NCI-H2107 (cell line): ENCODE data around the gene PTGES.

Experiments
- DNase-seq: peaks from one replicate; lab custom pipeline; 2025; lab: John Stamatoyannopoulos, UW

The PTGES gene

GRCh38 chr9:129740666-129741464, 12.0 kb downstream of the PTGES start:
- no peak for DNase-seq

DNA sequence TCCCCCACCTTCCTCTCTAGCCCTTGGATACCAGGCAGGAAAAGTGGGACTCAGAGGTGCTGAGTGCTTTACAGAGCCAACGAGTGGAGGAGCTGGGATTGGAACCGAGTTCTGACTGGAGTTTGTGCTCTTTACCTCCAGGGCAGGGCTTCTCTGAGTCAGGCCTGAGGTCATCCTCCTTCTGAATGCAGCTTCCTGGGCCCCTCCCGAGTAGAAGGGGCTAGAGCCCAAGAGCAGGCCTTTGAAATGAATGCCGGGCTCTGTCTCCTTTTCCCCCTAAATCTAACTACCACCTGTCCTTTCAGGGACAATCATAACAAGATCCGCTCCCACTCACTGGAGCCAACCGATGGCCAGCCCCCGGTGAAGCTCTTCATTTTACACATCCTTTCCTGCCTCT, 12.7 kb downstream of the PTGES start:
- DNase-seq: no peak

GRCh38 chr9:129739432-129739831, 13.4 kb downstream of the PTGES start:
- no peak for DNase-seq

DNA sequence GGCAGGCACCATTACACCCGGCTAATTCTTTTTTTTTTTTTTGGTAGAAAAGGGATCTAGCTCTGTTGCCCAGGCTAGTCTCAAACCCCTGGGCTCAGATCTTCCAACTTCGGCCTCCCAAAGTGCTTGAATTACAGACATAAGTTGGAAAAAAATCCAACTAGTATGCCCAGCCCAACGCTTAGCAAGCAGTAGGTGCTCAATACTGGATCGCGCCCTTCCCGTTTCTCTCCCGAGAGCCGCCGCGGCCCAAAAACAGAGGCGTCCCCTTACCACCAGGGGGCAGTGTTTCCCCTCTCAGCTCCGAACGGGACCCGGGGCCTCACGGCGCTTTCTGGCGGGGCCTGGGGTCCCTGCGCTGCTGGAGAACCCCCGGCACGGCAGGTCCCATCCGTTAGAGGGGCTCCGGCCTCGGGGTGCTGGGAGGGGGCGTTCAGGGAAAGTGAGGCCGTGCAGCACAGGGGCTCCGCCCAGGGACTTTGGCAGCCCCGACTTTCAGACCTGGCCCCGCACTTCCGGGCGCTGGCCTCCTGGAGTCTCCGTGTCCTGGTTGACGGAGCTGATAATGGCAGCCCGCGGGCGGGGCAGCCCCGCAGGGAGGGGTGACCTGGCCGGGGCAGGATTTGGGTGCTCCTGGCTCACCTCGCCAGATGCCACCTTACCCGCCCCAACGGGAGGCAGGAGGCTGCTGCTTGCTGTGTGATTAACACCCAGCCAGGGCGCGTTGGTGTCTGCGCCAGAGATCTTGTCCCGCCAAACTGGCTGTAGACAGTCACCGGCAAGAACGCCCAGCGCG, 15.2 kb downstream of the PTGES start:
- peak; percentile 63 for DNase-seq

DNA sequence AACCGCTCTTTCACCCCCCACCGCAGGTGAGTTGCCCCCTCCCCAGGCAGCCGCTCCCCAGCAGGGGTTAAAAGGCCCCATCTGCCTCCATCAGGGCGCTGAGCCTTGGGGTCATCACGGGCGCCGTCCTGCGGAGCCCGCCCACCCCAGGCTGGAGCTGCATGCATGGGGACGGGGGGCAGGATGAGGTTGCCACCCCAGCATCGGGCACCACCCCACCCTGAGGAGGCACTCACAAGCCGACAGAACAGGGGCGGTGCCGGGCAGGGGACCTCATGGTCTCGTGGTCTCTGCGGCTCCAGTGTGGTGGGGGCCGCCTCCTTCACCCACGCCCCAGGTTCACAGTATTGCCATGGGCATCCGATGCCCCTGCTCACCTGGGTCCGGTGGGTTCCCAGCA, 16.5 kb downstream of the PTGES start:
- no peak for DNase-seq

- DNase-seq: no peak
Observed at GRCh38 chr9:129735546-129735945, 17.3 kb downstream of the PTGES start.

- no peak for DNase-seq
Observed at GRCh38 chr9:129733632-129733953, 19.2 kb downstream of the PTGES start.

DNA sequence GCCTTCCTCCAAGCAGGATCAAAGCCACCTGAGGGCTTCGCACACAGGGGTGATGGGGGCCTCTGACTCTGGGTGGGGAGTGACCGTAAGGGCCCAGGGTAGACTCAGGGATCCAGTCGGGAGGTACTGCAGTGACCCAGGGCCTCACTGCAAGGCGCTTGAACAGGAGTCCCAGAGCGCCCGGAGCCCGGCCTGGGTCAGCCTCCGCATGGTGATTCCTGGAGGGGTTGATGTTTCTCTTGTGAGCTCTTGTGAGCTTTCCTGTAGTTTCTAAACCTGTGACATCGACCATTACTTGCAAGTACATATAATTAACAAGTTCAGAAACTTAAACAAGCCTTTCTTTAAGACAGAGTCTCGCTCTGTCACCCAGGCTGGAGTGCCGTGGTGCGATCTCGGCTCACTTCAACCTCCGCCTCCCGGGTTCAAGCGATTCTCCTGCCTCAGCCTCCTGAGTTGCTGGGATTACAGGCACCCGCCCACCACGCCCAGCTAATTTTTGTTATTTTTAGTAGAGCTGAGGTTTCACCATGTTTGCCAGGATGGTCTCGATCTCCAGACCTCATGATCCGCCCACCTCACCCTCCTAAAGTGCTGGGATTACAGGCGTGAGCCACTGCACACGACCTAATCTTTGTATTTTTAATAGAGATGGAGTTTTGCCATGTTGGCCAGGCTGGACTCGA, 19.8 kb downstream of the PTGES start:
- DNase-seq: no peak

DNA sequence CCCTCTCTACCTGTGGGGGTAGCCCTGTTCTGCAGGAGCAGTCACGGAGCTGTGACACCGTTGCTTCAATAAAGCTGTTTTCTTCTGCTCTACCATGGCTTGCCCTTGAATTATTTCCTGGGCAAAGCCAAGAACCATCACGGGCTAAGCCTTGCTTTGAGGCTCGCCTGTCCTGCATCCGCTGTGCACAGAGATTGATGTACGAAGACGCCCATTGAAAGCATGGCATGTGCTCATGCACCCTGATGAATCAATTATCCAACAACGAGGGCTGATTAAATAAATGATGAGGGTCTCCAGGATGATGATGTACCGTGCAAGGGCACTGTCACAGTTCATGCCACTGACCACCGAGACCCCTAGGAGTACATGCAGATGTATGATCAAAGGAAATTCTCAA, 20.7 kb downstream of the PTGES start:
- DNase-seq: no peak

DNA sequence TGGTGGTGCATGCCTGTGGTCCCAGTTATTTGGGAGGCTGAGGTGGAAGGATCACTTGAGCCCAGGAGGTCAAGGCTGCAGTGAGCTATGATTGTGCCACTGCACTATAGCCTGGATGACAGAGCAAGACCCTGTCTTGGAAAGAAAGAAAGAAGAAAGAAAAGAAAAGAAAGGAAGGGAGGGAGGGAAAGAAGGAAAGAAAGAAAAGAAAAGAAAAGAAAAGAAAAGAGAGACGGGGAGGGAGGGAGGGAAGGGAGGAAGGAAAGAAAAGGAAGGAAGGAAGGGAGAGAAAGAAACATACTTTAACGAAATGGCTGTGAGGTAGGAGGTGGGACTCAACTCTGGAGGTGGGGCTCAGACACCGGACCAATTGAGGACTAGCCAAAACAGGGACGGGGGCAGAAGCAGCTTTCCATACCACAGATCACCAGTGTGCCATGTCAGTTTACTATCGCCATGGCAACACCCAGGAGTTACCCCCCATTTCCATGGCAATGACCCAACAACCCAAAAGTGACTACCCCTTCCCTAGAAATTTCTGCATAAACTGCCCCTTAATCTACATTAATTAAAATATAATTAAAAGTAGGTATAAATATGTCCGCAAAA, 21.3 kb downstream of the PTGES start:
- DNase-seq: no peak

- DNase-seq: no peak
Observed at GRCh38 chr9:129728744-129729143, 24.1 kb downstream of the PTGES start.

- DNase-seq: peak; percentile 9
Observed at GRCh38 chr9:129726322-129727160, 26.3 kb downstream of the PTGES start.

DNA sequence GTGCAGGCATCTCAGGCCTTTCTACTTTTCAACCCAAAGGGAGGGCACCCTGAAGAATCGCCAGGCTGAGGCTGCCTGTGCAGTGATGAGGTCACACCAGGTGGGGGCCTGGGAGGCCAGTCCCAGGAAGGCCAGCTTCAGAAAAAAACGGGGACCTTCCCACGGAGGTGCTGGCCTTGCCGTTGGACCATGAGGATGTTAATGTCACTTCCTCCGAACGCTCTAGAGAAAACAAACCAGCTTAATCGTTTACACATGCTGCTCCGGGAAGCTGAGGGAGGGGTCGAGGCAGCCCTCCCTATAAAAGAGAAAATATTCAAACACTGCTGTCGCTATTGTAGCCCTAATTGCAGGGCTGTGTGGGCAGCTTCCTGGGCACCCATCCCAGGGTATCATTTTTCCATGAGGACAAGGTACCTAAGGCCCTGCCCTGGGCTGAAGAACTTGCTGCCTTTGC, 27.0 kb downstream of the PTGES start:
- no peak for DNase-seq

DNA sequence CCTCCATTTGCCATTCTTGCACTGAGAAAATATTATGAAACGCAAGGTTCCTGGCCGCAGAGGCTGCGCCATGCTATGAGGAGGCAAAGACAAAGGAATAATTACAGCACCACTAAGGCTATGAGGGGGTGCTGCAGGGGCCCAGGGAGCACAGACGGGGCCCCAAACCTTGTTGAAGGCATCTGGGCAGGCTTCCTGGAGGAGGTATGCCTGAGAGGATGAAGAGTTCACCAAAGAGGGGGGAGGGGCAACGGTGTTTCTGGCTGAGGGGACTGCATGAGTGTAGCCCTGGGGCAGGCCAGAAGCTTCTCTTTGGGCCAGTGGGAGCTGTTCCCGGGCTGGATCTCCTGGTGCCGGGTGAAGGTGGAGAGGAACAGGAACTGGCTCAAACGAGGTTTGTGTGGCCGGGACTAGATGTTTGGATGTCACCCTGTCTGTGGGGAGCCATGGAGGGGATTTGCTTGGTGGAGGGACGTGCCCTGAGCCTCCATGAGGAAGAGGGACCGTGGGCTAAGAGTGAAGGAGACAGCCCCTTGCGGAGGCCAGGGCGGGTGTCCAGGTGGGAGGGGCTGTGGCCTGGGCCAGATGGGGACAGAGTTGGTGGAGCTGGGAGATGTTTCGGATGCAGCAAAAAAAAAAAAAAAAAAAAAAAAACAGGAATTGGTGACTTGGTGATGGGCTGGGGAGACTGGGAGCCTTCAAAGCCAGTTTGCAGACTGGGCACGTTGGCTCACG, 28.2 kb downstream of the PTGES start:
- DNase-seq: no peak

- DNase-seq: no peak
Observed at GRCh38 chr9:129722913-129723312, 29.9 kb downstream of the PTGES start.

- no peak for DNase-seq
Observed at GRCh38 chr9:129720865-129721545, 31.8 kb downstream of the PTGES start.

- DNase-seq: no peak
Observed at GRCh38 chr9:129720181-129720864, 32.5 kb downstream of the PTGES start.

- DNase-seq: no peak
Observed at GRCh38 chr9:129719135-129719534, 33.7 kb downstream of the PTGES start.

DNA sequence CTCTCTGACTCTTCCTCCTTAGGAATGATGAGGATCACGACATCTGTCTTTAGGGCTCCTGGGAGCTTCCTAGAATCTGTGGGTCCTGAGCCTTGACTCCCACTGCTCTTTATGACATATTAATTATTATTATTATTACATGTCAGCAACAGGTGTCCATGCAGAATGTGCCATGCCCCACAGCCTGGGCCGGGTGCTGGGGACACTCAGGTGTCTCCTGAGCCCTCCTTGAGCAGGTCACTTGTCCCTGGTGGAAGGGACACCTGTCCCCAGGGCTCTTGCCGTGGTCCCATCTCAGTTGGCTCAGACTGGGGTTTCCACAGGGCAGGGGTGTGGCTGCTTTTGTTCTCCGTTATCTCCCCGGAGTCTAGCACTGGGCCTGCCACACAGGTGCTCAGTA, 34.2 kb downstream of the PTGES start:
- no peak for DNase-seq

DNA sequence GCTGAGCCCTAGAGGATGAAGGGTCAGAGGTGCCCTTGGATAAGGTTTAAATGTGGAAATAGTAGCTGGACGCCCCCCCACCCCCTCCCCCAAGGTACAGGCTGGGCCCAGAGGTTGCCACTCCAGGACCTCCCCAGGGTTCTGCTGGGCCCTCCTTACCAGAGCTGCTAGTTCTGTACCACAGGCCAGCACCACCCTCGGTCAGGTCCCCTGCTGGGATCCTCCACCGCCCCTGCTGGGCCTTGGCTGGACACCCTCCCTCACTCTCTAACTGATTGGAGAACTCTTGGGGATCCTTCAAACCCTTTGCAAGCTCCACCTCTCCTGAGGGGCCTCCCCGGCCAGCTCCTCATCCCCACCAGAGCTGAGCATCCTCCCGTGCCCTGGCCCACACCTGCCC, 34.9 kb downstream of the PTGES start:
- no peak for DNase-seq
